Keratinocyte (primary cell): ENCODE results near the gene APOD. TPM values are rescaled to one million over a fixed set of nuclear protein-coding genes. Genes with fewer than 3 reads are reported as not detected.
"Not testable (repeated sequence)": the region's sequence is repeated elsewhere in the genome, so short reads cannot be mapped to it uniquely, and the experiment has no call there.

Experiments used
- DNase-seq: peaks from one replicate; pipeline ENCODE4 v3.0.0-alpha.2; 2011; ENCODE audit warnings: low read depth, missing footprints, low spot score
- FAIRE-seq: peaks from 2 replicates; lab custom pipeline; 2011; peaks lifted over from hg19 to GRCh38; lab: Jason Lieb, UNC
- H2AFZ ChIP-seq: 2 replicates; pipeline ENCODE4 v1.6.0; 2012; ENCODE audit warnings: low read length, control low read depth, inconsistent platforms; ENCODE audit not compliant: control insufficient read depth
- H3K27ac ChIP-seq: 2 replicates; pipeline ENCODE4 v1.5.1; 2011; ENCODE audit warnings: low read length; ENCODE audit not compliant: control insufficient read depth, insufficient read depth
- H3K27me3 ChIP-seq: 3 replicates; pipeline ENCODE4 v1.6.0; 2011; ENCODE audit warnings: low read length; ENCODE audit not compliant: control insufficient read depth, insufficient read depth; ENCODE audit errors: extremely low read depth
- H3K36me3 ChIP-seq, 2 experiments: 2 replicates in 1 of 2; 3 replicates in 1 of 2; pipeline ENCODE4 v1.5.1; 2011; ENCODE audit warnings: low read length in 2 of 2, mild to moderate bottlenecking in 1 of 2; ENCODE audit not compliant: control insufficient read depth in 2 of 2, insufficient read depth in 2 of 2; ENCODE audit errors: extremely low read depth in 1 of 2
- H3K4me1 ChIP-seq: 3 replicates; pipeline ENCODE4 v1.5.1; 2011; ENCODE audit warnings: low read length; ENCODE audit not compliant: control insufficient read depth, insufficient read depth; ENCODE audit errors: extremely low read depth
- H3K4me2 ChIP-seq: 3 replicates; pipeline ENCODE4 v1.6.0; 2011; ENCODE audit warnings: low read depth, low read length; ENCODE audit not compliant: control insufficient read depth, insufficient read depth; ENCODE audit errors: extremely low read depth
- H3K4me3 ChIP-seq, 3 experiments: fragments of 200-600 bp in 1 of 3; sonication (generic) in 1 of 3; 2 replicates in 2 of 3; 3 replicates in 1 of 3; pipeline ENCODE4 v1.5.1; 2011 to 2016; ENCODE audit warnings: low read length in 3 of 3, mild to moderate bottlenecking in 3 of 3, control low read depth in 2 of 3, inconsistent platforms in 1 of 3, low read depth in 1 of 3, mixed read lengths in 1 of 3, mixed run types in 1 of 3, moderate library complexity in 1 of 3; ENCODE audit not compliant: control insufficient read depth in 2 of 3, insufficient read depth in 2 of 3; ENCODE audit errors: extremely low read depth in 1 of 3
- H3K79me2 ChIP-seq: 2 replicates; pipeline ENCODE4 v1.6.0; 2012; ENCODE audit warnings: low read length; ENCODE audit not compliant: control insufficient read depth, insufficient read depth
- H3K9ac ChIP-seq: 3 replicates; pipeline ENCODE4 v1.6.0; 2011; ENCODE audit warnings: low read length; ENCODE audit not compliant: control insufficient read depth, insufficient read depth; ENCODE audit errors: extremely low read depth
- H3K9me1 ChIP-seq: 3 replicates; pipeline ENCODE4 v1.6.0; 2011; ENCODE audit warnings: low read length; ENCODE audit not compliant: control insufficient read depth, insufficient read depth; ENCODE audit errors: extremely low read depth
- H3K9me3 ChIP-seq: 2 replicates; pipeline ENCODE4 v1.5.1; 2012; ENCODE audit warnings: low read depth, low read length; ENCODE audit not compliant: control insufficient read depth
- H4K20me1 ChIP-seq: 3 replicates; pipeline ENCODE4 v1.6.0; 2011; ENCODE audit warnings: low read length; ENCODE audit not compliant: control insufficient read depth, insufficient read depth; ENCODE audit errors: extremely low read depth
- dilution Hi-C: fragments of 300-500 bp; cut with MboI; formaldehyde crosslinking; loops from one replicate; pipeline ENCODE4 v1.7.0; 2020; ENCODE audit warnings: low sequenced_read_pairs; ENCODE audit not compliant: extremely low pct_ligation_motif_present
- polyA plus RNA-seq, 5 experiments: library from polyadenylated mRNA; depleted of rRNA in 3 of 5; stranded (reverse) in 3 of 5; stranded (forward) in 1 of 5; unstranded in 1 of 5; fragments of >200 nt; gene quantifications; 1 replicate in 1 of 5; 2 replicates in 3 of 5; 3 replicates in 1 of 5; pipeline versions ENCODE4 v1.2.1 to v1.2.3, GENCODE V29; 2011 to 2012; ENCODE audit warnings: missing spikeins in 2 of 5, low read depth in 1 of 5, low replicate concordance in 1 of 5

APOD gene
- polyA plus RNA-seq, 1 donor (not counting 4 experiments of a cell fraction or from before 2014, with no cell fraction given) = not detected

DNA sequence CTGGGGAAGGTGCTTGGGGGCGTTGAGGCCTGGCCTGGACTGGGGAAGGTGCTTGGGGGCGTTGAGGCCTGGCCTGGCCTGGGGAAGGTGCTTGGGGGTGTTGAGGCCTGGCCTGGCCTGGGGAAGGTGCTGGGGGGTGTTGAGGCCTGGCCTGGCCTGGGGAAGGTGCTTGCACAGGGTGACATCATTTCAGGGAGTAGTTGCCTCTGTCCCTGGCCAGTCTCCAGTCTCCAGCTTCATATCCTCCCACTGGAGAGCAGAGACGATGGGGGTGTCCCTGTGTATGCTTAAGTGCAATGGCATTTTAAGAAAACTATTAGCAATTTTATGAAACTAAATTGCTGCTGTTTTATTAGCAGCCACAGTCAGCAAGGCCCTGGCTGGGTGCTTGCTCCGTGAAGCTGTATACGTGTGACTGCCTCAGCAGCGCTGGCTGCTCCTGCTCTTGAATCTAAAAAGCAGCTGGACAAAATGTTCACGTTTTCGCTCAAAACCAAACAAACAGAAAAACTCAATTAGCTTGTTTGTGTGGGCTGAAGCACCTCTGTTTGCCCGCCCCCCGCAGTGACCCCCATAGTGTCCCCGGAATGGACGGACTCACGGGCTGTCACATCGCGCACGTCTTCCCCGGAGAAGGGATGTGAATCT lies 38.9 kb upstream of the APOD start:
- H3K27me3 ChIP-seq, H3K27ac ChIP-seq, H3K4me2 ChIP-seq, H3K9me3 ChIP-seq, H3K9ac ChIP-seq, H3K4me3 ChIP-seq, H3K36me3 ChIP-seq, dilution Hi-C loops, DNase-seq, FAIRE-seq, H2AFZ ChIP-seq, H3K9me1 ChIP-seq, H3K79me2 ChIP-seq, H4K20me1 ChIP-seq, H3K4me1 ChIP-seq: not testable (repeated sequence)

DNA sequence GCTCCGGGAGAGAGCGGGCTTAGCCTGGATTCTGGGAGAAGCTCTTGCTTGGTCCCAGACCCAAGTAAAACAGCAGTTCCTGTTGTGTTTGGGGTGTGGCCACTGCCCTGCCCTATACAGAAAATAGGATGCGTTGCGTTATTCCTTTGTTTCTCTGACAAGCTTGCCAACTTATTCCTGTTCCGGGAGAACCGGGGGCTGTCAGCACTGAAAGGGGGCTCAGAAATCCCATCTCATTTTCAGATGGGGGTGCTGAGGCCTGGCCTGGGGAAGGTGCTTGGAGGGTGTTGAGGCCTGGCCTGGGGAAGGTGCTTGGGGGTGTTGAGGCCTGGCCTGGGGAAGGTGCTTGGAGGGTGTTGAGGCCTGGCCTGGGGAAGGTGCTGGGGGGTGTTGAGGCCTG lies 38.3 kb upstream of the APOD start:
- H3K9me1 ChIP-seq, FAIRE-seq, H3K27ac ChIP-seq, H3K27me3 ChIP-seq, H2AFZ ChIP-seq, H3K9ac ChIP-seq, H3K36me3 ChIP-seq, H3K79me2 ChIP-seq, H3K4me3 ChIP-seq, dilution Hi-C loops, DNase-seq, H3K9me3 ChIP-seq, H3K4me2 ChIP-seq, H3K4me1 ChIP-seq, H4K20me1 ChIP-seq: not testable (repeated sequence)

DNA sequence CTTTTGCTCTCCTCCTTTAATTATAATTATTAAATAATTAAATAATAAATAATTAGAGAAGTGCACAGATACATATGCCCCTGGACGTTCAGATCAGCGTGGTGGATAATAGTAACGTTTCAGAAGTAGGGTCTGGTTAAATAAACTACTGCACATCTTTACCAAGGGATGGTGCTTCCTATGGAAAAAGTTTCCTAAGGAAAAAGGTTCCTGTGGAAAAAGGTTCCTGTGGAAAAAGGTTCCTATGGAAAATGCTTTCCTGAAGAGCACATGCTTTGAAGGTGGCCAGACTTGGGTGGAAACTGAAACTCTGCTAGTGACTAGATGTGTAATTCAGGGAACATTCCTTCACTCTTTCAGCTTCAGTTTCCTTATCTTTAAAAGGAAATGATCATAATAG lies 37.4 kb upstream of the APOD start:
- H4K20me1 ChIP-seq, H3K36me3 ChIP-seq, H3K9me3 ChIP-seq, dilution Hi-C loops, FAIRE-seq, H3K9me1 ChIP-seq, H3K27me3 ChIP-seq, H2AFZ ChIP-seq, H3K27ac ChIP-seq, H3K4me2 ChIP-seq, H3K79me2 ChIP-seq, H3K4me1 ChIP-seq, H3K9ac ChIP-seq, DNase-seq, H3K4me3 ChIP-seq: not testable (repeated sequence)

DNA sequence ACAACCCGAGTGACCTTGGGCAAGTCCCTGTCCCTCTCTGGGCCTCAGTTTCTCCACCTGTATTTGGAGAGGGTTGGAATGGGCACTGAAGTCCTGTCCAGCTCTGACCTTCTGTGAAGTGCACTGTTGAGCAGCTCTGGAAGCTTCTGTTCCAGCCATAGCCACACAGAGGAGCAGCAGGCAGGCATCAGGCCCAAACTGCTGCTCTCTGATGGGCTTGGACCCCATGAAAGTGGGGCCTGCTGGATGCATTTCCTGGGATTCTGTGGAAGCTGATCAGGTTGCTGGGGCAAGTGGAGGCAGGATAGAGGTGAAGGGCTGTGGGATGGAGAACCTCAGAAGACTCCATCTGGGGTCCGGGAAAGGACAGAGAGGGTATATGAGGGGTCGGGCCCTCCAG lies 36.7 kb upstream of the APOD start:
- H2AFZ ChIP-seq, H3K4me3 ChIP-seq, FAIRE-seq, H3K4me1 ChIP-seq, H4K20me1 ChIP-seq, H3K36me3 ChIP-seq, dilution Hi-C loops, H3K27ac ChIP-seq, H3K9me1 ChIP-seq, DNase-seq, H3K27me3 ChIP-seq, H3K4me2 ChIP-seq, H3K79me2 ChIP-seq, H3K9ac ChIP-seq, H3K9me3 ChIP-seq: not testable (repeated sequence)

DNA sequence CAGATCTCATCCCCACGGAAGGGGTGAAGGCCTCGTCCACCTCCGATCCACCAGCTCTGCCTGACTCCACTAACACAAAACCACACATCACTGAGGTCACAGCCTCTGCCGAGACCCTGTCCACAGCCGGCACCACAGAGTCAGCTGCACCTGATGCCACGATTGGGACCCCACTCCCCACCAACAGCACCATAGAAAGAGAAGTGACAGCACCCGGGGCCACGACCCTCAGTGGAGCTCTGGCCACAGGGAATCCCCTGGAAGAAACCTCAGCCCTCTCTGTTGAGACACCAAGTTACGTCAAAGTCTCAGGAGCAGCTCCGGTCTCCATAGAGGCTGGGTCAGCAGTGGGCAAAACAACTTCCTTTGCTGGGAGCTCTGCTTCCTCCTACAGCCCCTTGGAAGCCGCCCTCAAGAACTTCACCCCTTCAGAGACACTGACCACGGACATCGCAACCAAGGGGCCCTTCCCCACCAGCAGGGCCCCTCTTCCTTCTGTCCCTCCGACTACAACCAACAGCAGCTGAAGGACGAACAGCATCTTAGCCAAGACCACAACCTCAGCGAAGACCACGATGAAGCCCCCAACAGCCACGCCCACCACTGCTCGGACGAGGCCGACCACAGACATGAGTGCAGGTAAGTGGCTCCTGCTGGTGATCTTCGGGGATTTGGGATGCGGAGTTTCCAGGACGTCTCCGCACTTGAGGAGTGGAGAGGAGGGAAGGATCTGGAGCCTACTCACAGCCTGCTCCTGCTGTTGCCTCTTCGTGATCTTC lies 36.0 kb upstream of the APOD start:
- H3K4me1 ChIP-seq, H3K4me2 ChIP-seq: not testable (repeated sequence)

More for the DNA sequence above, 36.0 kb upstream of the APOD start:
- H2AFZ ChIP-seq, H3K9me3 ChIP-seq, H3K9me1 ChIP-seq, H3K4me3 ChIP-seq, H3K36me3 ChIP-seq, H3K27ac ChIP-seq, H3K79me2 ChIP-seq, dilution Hi-C loops, H3K9ac ChIP-seq, FAIRE-seq, H4K20me1 ChIP-seq, DNase-seq, H3K27me3 ChIP-seq: not testable (repeated sequence)
